WTC11 (cell line): ENCODE measurements around the gene NBAS.

Experiments
- CREM ChIP-seq: sonication (generic); formaldehyde crosslinking; IDR thresholded peaks from 2 replicates; pipeline ENCODE4 v1.8.1; 2022; ENCODE audit warnings: mild to moderate bottlenecking, missing genetic modification reagents, moderate library complexity
- CTCF ChIP-seq: fragments of 200-600 bp; IDR thresholded peaks from 2 replicates; pipeline ENCODE4 v1.8.0; 2022; ENCODE audit warnings: antibody characterized with exemption
- ELF4 ChIP-seq: sonication (generic); formaldehyde crosslinking; IDR thresholded peaks from 2 replicates; pipeline ENCODE4 v1.8.1; 2022; ENCODE audit warnings: low read depth, mild to moderate bottlenecking, moderate library complexity, missing genetic modification reagents
- FOXJ3 ChIP-seq: sonication (generic); formaldehyde crosslinking; IDR thresholded peaks from 2 replicates; pipeline ENCODE4 v1.9.0; 2021; ENCODE audit warnings: missing genetic modification reagents, mild to moderate bottlenecking, borderline replicate concordance
- NR3C1 ChIP-seq: sonication (generic); formaldehyde crosslinking; conservative IDR thresholded peaks from 2 replicates; pipeline ENCODE4 v1.8.1; 2023; ENCODE audit warnings: low read depth, mild to moderate bottlenecking, missing genetic modification reagents
- PRDM15 ChIP-seq: sonication (generic); formaldehyde crosslinking; IDR thresholded peaks from 2 replicates; pipeline ENCODE4 v1.8.0; 2022; ENCODE audit warnings: missing genetic modification reagents
- SP1 ChIP-seq: sonication (generic); formaldehyde crosslinking; conservative IDR thresholded peaks from 2 replicates; pipeline ENCODE4 v1.8.1; 2022; ENCODE audit warnings: missing genetic modification reagents
- TEAD4 ChIP-seq: sonication (generic); formaldehyde crosslinking; IDR thresholded peaks from 2 replicates; pipeline ENCODE4 v1.8.0; 2022; ENCODE audit warnings: mild to moderate bottlenecking, missing genetic modification reagents
- USF1 ChIP-seq: sonication (generic); formaldehyde crosslinking; IDR thresholded peaks from 2 replicates; pipeline ENCODE4 v1.8.0; 2022; ENCODE audit warnings: mild to moderate bottlenecking, missing genetic modification reagents
- USF2 ChIP-seq: sonication (generic); formaldehyde crosslinking; IDR thresholded peaks from 2 replicates; pipeline ENCODE4 v1.8.1; 2023; ENCODE audit warnings: mild to moderate bottlenecking, missing genetic modification reagents, moderate library complexity
- ZNF121 ChIP-seq: sonication (generic); formaldehyde crosslinking; IDR thresholded peaks from 2 replicates; pipeline ENCODE4 v1.8.0; 2023; ENCODE audit warnings: missing genetic modification reagents
- ZNF317 ChIP-seq: sonication (generic); formaldehyde crosslinking; IDR thresholded peaks from 2 replicates; pipeline ENCODE4 v1.8.1; 2023; ENCODE audit warnings: low read depth, mild to moderate bottlenecking, moderate library complexity, missing genetic modification reagents, borderline replicate concordance

- TF ChIP-seq NR3C1 (no peak), ZNF121 (no peak), CTCF (no peak), PRDM15 (CRISPR knock-in tag) (no peak), SP1 (CRISPR knock-in tag) (no peak), FOXJ3 (CRISPR knock-in tag) (no peak), USF2 (CRISPR knock-in tag) (no peak), CREM (CRISPR knock-in tag) (no peak), ELF4 (no peak), TEAD4 (CRISPR knock-in tag) (no peak), USF1 (no peak), ZNF317 (CRISPR knock-in tag) (no peak)
These were observed 360.1 kb downstream of the NBAS start for GRCh38 chr2:15201009-15201408.
